Stimulated activated CD4-positive, alpha-beta T cell treated with anti-CD3 and anti-CD28 coated beads, Interleukin-2, amount 100 ng/mL, for 24 hours (primary cell): Measurements from ENCODE around the gene LACTBL1.
"Not testable (repeated sequence)": the region's sequence is repeated elsewhere in the genome, so short reads cannot be mapped to it uniquely, and the experiment has no call there.

Experiments
- DNase-seq, 2 donors: peaks; one replicate each; pipeline ENCODE4 v3.0.0-alpha.2; 2020

The LACTBL1 gene

DNA sequence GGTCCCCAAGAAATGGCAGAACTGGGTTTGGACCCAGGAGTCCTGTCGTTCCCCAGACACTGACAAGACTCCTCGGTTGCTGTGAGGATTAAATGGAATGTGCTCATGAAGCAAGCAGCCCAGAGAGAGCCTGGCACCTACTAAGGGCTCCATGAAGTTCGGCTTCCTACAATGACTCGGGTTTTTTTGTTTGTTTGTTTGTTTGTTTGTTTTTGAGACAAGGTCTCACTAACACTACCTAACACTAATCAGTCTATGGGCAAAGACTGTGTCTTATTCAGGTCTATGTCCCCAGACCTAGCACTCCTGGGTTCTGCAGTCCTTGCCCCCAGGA lies 3.4 kb upstream of the LACTBL1 start:
- no peak for DNase-seq

DNA sequence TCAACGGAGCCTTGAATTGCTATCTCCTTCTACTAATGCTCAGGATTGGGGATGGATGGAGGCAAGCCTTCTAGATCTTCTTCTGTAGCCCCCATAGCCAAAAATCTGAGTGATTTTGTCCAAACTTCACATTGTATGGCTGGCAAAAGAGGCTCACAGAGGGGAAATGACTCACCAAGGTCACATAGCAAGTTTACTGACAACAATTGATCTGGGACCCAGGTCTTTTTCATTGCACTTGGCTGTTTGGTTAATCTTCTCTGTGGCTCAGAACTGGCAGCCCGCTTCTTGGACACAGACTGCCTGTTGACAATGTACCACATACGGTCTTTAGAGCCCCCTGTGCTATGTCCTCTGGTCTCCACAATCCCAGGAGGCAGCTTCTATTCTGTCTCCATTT lies 3.0 kb upstream of the LACTBL1 start:
- no peak for DNase-seq

DNA sequence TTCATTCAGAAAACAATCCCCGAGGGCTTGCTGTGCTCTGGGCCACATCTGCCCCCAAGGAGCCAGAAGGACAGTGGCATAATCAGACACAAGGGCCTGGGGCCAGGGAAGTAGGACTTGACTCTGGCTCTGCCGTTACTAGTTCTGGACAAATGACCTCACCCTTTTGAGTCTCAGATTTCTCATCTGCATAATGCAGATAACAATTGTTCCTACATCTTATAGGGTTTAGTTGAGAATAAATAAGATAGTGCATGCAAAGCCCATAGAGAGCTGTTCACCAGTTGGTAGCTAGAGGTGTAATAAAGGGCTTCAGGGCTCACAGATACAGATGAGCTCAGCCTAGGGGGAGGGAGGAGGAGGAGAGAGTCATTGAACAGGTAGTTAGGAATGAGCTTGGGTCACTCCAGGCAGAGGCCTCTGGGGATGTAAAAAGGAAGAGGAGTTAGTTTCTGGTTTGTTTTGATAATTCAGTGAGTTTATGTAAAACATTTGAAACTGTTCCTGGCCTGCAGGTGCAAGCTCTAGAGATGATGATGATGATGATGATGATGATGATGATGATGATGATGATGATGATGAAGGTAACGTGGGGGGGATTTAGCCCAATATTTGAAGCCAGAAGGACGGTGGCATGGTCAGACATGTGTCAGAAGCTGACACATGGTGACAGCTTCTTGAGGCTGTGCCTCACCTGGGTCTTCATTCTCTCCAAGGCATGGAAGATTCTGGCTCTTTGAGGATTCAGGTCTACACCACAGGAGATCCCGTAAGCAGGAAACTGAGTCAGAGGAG lies 858 bp downstream of the LACTBL1 start:
- DNase-seq, result no peak

DNA sequence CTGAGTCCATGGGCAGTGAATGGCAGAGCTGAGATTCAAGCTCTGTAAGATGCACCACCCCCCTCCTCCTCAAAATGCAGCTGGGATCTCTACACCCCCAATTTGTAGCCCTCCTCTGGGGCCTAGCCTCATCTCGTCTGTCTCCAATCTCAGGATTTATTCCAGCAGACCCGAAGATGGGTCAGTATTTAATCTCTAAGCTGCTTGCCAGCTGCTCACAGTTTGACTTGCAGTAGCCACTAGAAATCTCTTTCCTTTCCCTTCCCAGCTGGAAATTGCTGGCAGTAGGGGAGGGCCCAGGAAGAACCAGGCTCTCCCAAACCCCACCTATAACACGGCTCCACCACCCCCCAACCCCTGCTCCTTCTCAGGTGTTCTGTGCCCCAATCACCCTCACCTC lies 1.5 kb downstream of the LACTBL1 start:
- no peak for DNase-seq

DNA sequence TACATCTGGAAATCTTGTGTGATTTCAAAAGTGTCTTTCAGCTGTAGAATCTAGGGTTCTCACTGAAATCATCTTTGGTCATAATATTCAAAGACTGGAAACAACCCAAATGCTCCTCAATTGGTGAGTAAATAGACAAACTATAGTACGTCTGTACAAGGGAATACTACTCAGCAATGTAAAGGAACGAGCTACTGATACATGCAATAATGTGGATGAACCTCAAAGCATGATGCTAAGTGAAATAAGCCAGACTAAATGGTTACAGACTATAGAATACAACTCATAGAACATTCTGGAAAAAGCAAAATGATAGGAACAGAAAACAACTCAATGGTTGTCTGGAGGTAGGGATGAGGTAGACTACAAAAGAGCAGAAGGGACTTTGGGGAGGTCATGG lies 2.6 kb downstream of the LACTBL1 start:
- no peak for DNase-seq

DNA sequence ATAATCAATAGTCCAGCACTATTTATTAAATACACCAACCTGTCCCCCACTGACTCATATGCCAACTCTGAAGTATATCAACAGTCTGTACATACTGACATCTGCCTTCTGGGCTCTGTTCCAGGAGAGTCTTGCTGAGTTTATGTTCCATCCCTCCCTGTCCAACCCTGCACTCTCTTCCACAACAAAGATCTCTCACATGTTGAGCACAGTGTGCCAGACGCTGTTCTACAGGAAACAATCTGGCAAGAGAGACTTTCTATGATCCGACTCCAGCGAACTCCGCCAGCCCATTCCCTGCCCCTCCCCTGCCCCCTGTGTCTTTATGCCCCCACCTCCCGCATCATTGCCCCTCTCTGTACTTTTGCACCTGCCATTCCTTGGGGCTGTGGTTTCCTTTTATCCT lies 3.4 kb downstream of the LACTBL1 start:
- DNase-seq, result no peak

DNA sequence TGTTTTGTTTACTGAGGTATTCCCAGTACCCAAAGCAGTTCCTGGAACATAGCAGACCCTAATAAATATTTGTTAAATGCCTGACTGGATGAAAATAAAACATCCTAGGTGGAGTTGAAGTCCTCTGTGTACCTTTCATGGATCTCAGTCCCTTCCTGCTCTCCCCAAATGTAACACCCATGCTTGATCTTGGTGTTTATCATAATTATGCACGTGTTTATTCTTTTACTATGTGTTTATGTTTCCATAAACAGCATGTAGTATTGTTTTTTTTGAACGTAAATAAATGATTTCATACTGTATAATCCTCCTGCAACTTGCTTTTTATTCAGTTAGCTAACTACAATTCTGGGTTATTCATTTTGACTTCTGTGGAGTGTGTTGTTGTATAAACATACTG lies 4.8 kb downstream of the LACTBL1 start:
- no peak for DNase-seq

DNA sequence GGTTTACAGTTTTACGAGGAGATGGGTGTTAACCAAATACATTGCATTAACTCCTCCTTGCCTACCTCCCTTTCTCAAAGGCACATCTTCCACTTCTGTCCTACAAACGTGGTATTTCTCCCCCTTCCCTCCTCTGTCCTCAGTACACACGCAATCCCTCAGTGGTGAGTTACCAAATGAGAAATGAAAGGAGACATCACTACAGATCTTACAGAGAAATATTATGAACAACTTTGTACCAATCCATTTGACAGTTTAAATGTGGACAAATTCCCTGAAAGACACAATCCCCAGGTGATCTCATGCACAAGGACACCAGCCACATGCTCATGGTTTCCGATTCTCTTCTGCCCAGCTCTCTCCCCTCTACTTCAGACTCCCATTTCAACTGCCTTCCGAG lies 6.4 kb downstream of the LACTBL1 start:
- DNase-seq, result no peak

DNA sequence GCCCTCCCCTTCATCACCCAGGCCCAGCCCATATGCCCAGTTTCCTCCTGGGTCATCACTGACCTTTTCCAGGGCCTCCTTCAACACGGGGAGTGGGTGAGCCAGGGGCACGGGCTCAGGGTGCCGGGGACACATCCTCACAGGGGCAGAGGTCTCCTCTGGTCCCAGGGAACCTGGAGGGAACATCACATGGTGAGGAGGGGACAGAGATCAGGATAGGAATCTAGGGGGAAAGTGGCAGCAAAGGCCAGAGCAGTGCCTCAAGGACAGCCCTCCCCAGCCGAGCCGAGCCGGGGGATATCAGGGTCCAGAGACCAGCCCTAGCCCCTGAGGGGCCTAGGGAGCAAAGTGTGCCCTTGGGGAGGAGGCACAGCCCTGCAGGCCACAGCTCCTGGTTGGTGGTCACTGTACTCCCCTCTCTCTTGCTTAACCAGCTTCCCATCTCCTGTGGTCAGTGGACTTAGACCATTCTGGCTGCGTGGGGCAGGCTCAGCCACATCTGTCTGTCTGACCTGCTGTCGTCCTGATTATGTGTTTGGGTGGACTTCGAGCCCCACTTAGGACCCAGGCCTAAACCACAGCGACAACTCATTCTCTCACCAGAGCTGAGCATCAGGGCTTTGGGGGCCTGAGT lies 9.5 kb downstream of the LACTBL1 start:
- no peak for DNase-seq

DNA sequence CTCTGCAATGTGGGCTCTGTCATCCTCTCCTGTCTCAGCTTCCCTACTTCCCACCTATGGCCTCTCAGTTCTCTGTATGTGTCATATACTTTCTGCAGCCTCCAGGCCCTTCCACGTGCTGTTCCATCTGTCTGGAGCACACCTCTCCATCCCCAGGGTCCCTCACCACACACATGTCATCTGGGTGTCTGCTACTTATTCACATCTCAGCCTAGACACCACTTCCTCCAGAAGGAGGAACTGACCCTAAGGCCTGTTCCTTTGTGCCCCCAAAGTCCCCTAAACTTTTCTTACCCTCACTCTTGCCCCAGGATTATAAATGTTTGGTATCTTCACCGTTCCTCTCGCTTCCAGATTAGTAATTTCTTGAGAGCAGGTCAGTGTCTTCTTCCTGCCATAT lies 10.1 kb downstream of the LACTBL1 start:
- no peak for DNase-seq

DNA sequence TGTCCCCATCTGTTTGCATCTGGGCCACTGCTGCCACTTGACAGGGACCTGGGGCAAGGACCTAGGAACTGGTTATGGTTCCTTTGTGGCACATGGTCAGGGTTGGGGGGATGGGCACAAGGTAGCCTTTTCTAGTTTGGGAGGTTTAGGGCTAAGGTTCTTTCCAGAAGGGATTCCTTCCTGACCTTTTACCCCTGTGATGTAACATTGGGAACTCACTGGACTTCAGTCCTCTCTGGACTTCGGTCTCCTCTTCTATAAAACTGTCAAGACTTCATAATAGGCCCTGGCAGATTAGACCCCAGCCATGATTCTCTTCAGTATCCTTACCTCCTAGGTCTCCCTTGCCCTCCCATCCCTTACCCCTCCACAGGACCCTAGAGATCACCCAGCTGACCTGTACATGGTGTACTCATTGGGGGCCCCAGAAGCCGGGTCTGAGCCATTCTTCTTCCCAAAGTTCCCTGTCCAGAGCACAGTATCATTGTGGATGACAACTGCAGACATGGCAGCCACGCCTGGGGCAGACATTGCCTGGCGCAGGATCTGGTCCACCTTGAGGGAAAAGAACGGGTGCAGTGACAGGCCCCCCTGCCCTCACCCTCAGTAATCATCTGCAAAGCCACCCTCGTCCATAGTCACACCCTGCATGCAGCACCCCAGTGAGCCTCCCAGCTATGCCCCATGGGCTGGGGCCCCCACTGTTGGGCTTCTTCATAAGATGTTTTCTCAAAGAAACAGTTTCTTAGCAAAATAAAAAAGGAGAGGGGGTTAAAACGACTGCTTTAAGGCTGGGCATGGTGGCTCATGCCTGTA lies 12.9 kb downstream of the LACTBL1 start:
- DNase-seq, result no peak

DNA sequence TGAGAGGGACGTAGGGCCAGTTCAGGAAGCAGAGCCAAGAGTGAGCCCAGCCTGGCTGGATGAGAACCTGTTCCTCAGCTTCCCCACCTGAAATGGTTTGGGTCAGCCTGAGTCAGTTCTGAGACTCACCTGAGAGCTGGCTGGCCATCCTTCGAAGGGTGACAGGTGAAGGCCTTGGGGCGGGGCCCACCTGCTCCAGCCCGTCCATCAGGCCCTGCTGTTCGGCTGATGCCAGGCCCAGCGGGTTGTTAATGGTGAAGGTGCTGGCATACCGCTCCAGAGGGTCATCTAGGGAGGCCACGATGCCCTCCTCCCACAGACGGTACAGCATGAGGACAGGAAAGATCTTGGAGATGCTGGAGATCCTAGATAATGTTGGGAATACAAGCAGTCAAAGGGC lies 14.1 kb downstream of the LACTBL1 start:
- no peak for DNase-seq

DNA sequence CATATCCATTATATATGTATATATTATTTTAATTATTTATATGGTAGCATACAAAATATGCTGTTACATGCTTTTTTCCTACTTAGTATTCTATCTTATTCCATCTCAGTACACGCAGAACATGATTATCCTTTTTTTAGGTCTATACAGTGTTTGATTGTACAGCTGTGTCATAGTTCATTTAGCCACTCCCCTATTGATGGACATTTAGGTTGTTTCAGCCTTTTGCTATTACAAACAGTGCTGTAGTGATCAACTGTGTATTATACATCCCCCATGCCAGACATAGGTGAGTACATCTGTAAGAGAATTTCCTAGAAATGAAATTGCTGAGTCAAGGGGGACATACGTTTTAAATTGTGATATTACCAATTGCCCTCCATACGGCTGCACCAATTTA lies 15.6 kb downstream of the LACTBL1 start:
- no peak for DNase-seq

DNA sequence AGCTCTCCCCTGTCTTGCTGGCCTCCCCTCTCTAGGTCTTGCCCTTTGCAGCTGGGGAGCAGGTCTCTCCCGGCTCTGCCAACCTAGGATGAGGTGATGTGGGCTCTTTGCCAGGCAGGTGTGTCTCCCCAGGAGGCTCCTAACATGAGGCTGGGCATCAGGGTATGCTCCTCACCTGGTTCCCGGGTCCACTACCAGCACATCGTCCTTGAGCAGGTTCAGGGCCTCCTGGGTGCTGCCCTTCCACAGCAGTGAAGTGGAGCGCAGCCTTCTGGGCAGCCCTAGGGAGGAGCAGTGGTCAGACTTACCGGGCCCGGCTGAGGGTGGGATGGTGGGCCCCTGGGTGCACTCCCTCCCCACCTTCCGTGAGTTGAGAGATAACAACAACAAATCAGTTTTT lies 17.5 kb downstream of the LACTBL1 start:
- DNase-seq, result no peak

DNA sequence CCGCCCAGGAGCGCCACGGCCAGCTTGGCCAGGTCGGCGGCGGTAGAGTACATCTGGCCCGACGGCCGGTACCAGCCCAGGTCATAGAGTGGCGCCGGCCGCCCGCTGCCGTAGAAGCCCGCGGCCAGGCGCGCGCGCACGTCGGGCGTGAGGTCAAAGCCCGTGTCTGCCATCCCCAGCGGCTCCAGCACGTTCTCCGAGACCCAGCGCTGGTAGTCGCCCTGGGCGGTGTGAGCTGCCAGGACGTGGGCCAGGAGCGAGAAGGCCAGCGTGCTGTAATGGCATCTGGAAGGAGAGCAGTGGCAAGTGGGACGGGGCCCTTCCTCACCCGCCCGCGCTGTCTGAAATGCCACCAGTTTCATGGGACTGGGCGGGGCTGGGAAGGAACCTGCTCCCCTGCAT lies 18.9 kb downstream of the LACTBL1 start:
- DNase-seq, result no peak

DNA sequence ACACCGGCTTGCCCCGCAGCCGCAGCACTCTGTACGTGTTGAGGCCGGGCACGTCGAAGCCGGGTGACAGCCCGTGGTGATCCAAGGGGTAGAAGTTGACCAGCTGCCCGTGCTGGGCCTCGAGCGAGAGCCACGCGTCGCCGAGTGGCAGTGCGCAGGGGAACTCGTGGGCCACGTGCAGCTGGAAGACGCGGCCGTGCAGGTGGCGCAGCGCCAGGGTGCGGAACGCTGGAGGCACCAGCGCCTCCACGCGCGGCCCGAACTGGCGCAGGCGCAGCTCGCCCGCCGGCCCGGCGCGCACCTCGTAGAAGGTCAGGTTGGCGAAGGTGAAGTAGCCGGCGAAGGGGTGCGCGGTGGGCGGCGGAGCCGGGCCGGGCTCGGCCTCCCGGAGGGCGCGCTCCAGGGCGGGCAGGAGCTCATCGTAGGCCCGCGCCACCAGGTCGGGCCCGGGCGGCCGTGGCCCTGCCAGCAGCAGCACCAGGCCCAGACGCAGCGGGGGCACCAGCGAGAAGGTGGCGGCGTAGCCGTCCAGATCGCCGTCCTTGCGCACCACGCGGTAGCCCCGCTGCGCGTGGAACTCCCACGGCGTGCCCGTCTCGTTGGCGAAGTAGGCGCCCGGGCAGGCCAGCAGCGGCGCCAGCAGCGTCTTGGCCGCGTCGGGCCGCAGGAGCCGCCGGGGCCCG lies 19.5 kb downstream of the LACTBL1 start:
- DNase-seq, result no peak

DNA sequence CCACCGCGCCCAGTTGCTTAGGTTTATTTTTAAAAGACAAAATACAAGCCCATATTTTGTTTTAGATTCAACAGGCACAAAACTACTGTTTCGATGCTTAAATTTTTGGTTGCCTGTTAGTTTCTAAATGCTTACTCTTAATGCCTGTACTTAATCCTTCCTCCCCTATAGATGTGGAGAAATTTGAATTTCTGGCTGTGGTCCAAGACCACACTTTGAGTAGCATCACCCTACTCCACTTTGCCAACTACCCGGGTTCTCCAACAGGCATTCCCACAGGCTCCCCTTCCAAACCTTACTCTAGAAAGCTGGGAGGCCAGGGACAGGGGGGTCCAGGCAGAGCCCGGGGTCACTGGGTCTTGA lies 20.0 kb downstream of the LACTBL1 start:
- no peak for DNase-seq

DNA sequence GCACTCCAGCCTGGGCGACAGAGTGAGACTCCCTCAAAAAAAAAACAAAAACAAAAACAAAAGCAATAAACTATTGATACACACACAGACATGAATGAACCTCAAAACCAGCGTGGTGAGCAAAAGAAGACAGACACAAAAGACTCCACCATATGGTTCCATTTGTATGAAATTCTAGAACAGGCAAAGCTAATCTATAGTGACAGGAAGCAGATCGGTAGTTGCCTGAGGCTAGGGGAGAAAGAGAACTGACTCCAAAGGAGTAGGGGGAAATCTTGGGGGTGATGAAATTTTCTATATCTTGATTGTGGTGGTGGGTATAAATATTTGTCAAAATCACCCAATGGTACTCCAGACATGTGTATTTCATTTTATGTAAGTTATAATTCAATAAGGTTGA lies 20.9 kb downstream of the LACTBL1 start:
- no peak for DNase-seq

DNA sequence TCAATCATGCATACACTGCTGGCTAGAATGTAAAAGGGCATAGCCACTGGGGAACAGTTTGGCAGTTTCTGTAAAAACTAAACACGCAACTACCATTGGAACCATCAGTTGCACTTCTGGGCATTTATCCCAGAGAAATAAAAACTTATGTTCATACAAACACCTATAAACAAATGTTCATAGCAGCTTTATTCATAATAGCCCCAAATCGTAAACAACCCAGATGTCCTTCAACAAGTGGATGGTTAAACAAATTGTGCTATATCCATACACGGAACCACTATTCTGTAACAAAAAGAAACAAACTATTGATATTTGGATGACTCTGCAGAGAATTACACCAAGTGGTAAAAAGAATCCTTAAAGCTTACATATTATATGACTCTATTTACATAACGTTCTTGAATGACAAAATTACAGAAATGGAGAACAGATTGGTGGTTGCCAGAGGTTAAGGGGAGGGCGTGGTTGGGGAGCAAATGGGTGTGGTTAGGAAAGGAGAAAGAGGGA lies 22.8 kb downstream of the LACTBL1 start:
- DNase-seq, result no peak

DNA sequence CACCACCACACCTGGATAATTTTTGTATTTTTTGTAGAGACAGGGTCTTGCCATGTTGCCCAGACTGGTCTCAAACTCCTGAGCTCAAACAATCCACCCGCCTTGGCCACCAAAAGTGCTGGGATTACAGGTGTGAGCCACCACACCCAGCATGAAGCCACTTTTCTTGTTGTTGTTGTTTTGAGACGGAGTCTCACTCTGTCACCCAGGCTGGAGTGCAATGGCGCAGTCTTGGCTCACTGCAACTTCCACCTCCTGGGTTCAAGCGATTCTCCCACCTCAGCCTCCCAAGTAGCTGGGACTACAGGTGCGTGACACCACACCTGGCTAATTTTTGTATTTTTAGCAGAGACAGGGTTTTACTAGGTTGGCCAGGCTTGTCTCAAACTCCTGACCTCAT lies 27.5 kb downstream of the LACTBL1 start:
- DNase-seq, result not testable (repeated sequence)

DNA sequence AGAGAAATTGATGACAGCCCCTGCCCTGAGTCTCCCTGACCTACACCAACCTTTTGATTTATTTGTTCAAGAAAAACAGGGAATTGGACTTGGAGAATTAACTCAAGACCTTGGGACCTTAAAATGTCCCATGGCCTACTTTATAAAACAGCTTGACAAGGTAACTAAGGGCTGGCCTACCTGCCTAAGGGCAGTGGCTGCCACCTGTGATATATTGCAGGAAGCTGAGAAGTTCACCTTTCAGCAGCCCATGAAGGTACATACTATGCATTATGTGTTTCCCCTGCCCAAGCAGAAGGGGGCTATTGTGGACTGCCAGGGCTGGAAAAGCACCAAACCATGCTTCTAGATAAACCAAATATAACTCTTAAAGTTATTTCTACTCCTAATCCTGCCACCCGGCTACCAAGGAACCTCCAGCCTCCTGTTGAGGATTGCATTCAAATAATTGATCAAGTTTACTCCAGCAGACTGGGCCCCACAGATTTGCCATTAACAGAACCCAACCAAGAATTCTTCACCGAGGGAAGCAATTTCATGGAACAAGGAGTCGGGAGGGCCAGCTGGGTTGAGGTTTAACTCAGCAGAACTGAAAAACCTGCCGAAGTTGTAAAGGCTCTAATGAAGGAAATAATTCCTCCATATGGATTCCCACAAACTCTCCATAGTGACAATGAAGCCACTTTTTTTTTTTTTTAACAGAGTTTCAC lies 28.2 kb downstream of the LACTBL1 start:
- DNase-seq, result no peak

DNA sequence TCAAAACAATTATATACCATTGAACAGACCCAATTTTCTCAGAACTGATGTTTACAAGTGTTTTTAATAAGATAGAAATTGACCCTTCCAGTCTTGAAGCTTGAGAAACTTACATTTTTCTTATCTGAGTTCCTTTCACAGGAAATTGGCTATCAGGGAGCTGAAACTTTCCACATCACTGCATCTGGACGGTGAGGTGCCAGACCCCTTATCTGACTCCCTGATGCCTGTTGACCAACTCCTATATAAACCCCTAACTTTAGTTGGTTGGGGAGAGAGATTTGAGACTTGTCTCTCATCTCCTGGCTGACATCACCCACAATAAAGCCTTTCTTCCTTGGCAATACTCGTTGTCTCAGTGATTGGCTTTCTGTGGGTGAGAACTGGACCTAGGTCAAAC lies 31.4 kb downstream of the LACTBL1 start:
- DNase-seq, result no peak

DNA sequence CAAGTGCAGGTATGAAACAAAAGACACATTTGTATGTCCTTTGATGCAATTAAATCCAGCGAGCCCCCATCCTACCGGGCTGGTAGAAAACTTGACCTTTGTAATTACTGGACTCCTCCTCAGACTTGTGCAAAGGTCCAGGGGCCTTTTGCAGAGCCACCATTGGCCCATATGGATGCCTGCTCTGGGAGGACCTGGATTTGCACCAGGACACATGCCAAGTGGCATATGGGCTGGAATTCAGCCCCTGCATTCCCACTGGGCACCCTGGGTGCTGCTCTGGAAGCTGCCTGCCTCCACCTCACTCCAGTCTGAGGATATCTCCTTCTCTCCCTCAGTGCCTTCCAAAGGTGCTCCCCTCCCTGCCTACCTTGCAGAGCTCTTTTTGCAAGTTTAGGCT lies 36.0 kb downstream of the LACTBL1 start:
- DNase-seq, result no peak
